KOPT-K1 (cell line): ENCODE data around the gene CMTM4.

Source experiments
- H3K27ac ChIP-seq: fragments of 200-600 bp; sonication (generic); 2 replicates; pipeline ENCODE4 v1.5.1; 2016; ENCODE audit warnings: antibody characterized with exemption, mild to moderate bottlenecking, low read depth, low read length; ENCODE audit not compliant: poor library complexity, severe bottlenecking
- H3K36me3 ChIP-seq: fragments of 200-600 bp; sonication (generic); 2 replicates; pipeline ENCODE4 v1.5.1; 2017; ENCODE audit warnings: antibody characterized with exemption, mild to moderate bottlenecking, low read length, moderate library complexity; ENCODE audit not compliant: insufficient read depth
- H3K9me3 ChIP-seq: fragments of 200-600 bp; sonication (generic); 2 replicates; pipeline ENCODE4 v1.5.1; 2017; ENCODE audit warnings: antibody characterized with exemption, low read length, mild to moderate bottlenecking; ENCODE audit not compliant: insufficient read depth, poor library complexity, severe bottlenecking

The CMTM4 gene

GRCh38 chr16:66714654-66715307, 18.2 kb upstream of the CMTM4 start:
- Histone ChIP-seq H3K36me3 (peaks cover 24% of the 10 kb centered on the region; the same call in 1 of the 2 replicates), H3K27ac (no peak overlapping the region), H3K9me3 (no peaks in the 10 kb centered on the region)

- Histone ChIP-seq H3K9me3 (no peaks in the 10 kb centered on the region), H3K36me3 (peaks cover 18% of the 10 kb centered on the region; the same call in 1 of the 2 replicates), H3K27ac (no peak overlapping the region)
Observed at GRCh38 chr16:66714062-66714461, 17.5 kb upstream of the CMTM4 start.

DNA sequence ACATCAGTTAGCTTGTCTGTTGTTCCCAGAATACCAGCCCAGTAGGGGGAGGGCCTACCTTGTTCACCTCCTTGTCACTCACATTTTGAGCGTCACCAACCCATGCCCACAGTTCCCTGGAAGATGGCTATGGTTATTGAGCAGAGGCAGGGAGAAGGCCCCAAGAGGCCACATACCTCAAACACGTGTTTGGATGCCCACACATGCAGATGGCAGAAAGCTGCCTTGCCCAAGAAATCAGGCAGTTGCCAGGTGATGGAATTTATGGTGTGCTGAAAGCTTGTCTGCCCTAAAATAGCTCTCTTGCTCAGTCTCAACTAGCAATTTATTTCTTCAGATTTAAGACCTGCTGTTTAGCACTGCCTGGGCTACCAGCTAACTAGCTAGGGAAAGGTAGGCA, 16.5 kb upstream of the CMTM4 start:
- Histone ChIP-seq H3K9me3 (no peaks in the 10 kb centered on the region), H3K27ac (no peak overlapping the region), H3K36me3 (peaks cover 11% of the 10 kb centered on the region; the same call in 1 of the 2 replicates)

DNA sequence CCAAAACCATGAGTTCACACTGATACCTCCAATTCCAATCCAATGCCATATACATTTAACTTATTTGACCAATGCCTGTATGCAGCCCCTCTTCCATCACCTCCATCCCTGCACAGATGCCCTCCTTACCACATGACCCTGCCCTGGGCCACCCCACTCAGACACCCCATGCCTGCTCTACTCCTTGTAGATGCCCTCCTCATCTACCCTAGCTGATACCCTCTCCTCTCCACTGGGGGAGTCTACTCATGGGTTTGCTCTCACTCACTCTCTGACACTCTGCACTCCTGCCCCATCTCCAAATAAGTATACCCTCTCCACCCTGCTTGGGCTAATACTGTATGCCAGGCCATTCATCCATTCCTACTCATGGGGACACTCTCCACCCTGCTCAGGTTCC, 16.0 kb upstream of the CMTM4 start:
- Histone ChIP-seq H3K36me3 (peaks cover 5% of the 10 kb centered on the region; the same call in 1 of the 2 replicates), H3K27ac (no peak overlapping the region), H3K9me3 (no peaks in the 10 kb centered on the region)

GRCh38 chr16:66711581-66711980, 15.0 kb upstream of the CMTM4 start:
- H3K27ac ChIP-seq, result no peak overlapping the region
- no peaks in the 10 kb centered on the region for H3K9me3 ChIP-seq
- H3K36me3 ChIP-seq, result no peaks in the 10 kb centered on the region

DNA sequence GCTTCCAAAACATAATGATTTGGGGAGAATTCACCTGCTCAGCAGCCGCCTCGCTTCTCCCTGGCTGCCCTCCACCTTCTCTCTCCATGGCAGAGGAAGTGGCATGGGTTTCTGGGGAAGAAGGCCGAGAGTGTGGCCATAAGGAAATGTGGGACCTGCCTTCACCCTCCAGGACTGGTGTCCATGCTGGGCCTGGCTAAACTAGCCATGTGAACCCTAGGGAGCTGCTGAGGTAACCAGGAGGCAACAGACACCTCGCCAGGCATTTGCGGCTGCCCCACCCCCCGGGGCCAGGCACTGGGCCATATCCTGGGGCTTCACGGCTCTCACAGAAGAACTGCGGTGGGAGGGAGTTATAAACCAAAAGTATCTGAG, 9.9 kb upstream of the CMTM4 start:
- Histone ChIP-seq H3K9me3 (no peaks in the 10 kb centered on the region), H3K36me3 (no peaks in the 10 kb centered on the region), H3K27ac (no peak overlapping the region)

DNA sequence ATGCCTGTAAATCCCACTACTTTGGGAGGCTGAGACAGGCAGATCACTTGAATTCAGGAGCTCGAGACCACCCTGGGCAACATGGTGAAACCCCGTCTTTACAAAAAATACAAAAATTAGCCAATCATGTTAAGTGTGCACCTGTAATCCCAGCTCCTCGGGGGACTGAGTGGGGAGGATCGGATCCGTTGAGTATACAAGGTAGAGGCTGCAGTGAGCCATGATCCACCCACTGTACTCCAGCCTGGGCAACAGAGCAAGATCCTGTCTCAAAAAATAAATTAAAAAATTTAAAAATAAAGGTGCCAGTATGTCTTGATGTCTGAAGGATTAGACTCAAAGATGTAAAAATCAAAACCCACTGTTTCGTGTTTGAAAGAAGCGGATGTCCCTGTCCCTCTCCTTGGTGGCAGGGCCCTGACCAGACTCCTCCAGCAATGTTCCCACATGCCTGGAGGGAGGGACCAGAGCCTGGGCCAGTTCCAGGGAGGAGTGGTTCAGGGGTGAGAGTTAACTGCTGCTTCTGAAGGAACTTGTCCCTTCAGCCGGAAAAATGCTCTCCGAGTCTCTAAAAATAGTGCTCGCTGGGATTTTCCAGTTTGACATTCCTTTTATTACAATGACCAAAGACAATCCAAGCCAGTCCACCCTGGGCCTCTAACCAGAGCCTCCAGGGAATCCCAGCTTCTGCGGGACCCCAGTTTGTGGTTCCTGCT, 9.4 kb upstream of the CMTM4 start:
- no peak overlapping the region for H3K27ac ChIP-seq
- H3K36me3 ChIP-seq, result no peaks in the 10 kb centered on the region
- no peaks in the 10 kb centered on the region for H3K9me3 ChIP-seq

DNA sequence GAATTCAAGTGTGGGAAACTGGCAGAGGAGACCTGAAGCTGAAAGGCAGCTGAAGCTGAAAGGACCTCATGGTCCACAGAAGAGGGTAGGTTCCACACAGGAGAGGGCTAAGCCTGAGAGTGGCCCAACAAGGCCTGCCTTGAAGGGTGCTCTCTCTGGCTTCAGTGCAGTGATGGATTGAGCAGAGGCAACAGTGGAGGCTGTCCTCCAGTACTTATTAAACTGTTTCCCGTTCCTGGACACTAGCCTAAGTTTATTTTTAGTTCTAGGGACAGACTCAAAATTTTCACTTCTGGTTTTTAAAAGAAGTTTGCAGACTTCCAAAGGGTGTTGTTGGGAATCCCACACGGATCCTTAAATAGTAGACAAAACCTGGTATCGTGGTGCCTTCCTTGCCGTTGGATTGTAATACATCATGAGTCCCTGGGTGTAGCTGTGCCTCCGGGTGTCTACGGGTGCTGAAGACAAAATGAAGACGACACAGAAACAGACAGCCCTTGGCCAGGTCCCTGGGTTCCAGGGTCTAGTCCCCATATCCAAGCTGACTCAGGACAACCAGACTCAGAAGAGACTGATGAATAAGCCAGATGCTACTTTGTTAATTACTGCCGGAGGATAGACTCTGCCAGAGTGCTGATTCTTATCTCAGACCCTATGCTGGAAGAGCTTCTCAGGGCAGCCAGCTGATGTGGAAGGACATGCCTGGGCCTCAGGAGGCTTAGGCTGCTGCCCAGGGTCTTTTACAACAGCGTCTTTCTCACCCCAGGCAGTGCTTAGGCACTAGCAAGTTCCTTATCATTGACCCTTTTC, 7.1 kb upstream of the CMTM4 start:
- Histone ChIP-seq H3K9me3 (no peaks in the 10 kb centered on the region), H3K36me3 (no peaks in the 10 kb centered on the region), H3K27ac (no peak overlapping the region)

DNA sequence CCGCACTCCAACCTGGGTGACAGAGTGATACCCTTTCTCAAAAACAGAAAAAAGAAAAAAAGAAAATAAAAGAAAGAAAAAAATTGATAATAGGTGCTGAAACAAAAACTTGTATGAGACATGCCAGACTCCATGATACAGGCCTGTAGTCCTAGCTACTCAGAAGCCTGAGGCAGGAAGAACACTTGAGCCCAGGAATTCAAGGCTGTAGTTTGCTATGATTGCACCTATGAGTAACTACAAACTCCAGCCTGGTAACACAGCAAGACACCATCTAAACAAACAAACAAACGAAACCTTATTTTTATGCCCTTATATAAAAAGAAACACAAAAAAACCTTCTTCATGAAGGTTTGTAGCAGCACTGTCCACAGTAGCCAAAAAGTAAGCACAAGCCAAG, 5.0 kb upstream of the CMTM4 start:
- no peaks in the 10 kb centered on the region for H3K9me3 ChIP-seq
- H3K27ac ChIP-seq, result no peak overlapping the region
- H3K36me3 ChIP-seq, result no peaks in the 10 kb centered on the region

DNA sequence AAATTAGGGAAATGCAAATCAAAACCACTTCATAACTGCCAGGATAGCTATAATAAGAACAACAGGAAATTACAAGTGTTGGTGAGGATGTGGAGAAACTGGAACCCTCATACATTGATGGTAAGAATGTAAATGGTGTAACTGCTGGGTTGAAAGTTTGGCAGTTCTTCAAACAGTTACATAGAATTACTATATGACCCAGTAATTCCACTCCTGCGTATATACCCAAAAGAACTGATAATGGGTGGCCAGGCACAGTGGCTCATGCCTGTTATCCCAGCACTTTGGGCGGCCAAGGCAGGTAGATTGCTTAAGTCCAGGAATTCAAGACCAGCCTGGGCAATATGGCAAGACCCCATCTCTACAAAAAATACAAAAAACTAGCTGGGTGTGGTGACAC, 4.5 kb upstream of the CMTM4 start:
- H3K27ac ChIP-seq, result no peak overlapping the region
- no peaks in the 10 kb centered on the region for H3K36me3 ChIP-seq
- H3K9me3 ChIP-seq, result no peaks in the 10 kb centered on the region

DNA sequence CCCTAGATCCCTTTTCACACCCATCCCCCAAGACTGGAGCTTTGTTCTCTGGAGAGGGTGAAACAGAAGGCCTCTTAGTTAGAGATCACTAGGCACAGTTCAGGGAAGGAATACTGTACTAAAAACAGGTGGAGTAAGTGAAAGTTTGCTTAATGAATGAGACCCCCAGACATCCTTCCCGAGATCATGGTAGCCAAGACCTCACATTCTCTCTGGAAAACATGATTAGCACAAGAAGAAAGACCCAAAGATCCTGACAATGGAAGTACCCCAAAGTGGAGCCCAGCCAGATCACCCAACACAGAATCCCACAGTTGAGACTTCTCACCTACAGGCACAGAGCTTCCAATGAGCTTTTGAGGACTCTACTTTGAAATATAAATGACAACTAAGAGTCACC, 3.4 kb upstream of the CMTM4 start:
- H3K36me3 ChIP-seq, result no peaks in the 10 kb centered on the region

GRCh38 chr16:66698046-66698445, 1.5 kb upstream of the CMTM4 start:
- Histone ChIP-seq H3K36me3 (no peaks in the 10 kb centered on the region), H3K9me3 (no peaks in the 10 kb centered on the region), H3K27ac (no peak overlapping the region)

More for the DNA sequence above, 3.4 kb upstream of the CMTM4 start:
- Histone ChIP-seq H3K9me3 (no peaks in the 10 kb centered on the region), H3K27ac (no peak overlapping the region)

GRCh38 chr16:66695935-66696668, 441 bp downstream of the CMTM4 start:
- Histone ChIP-seq H3K9me3 (no peaks in the 10 kb centered on the region), H3K27ac (no peak overlapping the region), H3K36me3 (no peaks in the 10 kb centered on the region)

DNA sequence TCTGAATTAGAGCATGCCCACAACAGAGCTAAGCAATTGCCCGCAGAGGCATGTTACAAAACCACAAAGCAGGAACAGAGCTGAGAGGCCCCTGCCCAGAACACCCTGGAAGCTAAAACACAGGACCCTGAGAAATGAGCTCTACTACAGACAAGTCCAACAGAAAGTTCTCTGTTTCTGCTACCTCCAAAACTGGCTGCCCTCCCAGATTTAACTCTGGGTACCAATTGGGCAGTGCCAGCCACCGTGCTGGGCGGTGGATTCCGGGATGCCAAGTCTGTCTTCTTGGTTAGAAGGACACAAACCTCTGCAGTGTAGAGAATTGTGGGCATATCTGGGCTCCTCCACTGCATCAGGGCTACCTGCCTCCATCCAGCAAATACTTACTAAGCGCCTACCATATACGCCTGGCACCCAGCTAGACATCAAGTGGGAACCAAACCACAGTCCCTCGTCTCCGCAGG, 1.0 kb downstream of the CMTM4 start:
- H3K27ac ChIP-seq, result no peak overlapping the region
- no peaks in the 10 kb centered on the region for H3K36me3 ChIP-seq
- H3K9me3 ChIP-seq, result no peaks in the 10 kb centered on the region

DNA sequence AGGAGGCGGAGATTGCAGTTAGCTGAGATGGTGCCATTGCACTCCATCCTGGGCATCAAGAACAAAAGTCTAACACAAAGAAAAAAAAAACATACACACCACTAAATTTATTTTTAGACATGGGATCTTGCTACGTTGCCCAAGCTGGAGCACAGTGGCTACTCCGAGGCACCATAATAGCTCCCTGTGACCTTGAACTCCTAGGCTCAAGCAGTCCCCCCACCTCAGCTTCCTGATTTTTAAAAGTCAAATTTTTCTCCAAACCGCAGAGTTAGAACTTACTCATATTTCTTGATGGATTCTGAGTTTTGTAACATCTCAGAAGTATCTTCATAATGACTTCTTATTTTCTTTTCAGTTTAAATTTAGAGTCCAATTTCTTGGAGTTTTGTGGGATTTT, 3.4 kb downstream of the CMTM4 start:
- no peaks in the 10 kb centered on the region for H3K36me3 ChIP-seq
- H3K9me3 ChIP-seq, result no peaks in the 10 kb centered on the region
- H3K27ac ChIP-seq, result no peak overlapping the region
